Measurements from ENCODE around the gene ERBB4.

- TF ChIP-seq, protein P1, sequence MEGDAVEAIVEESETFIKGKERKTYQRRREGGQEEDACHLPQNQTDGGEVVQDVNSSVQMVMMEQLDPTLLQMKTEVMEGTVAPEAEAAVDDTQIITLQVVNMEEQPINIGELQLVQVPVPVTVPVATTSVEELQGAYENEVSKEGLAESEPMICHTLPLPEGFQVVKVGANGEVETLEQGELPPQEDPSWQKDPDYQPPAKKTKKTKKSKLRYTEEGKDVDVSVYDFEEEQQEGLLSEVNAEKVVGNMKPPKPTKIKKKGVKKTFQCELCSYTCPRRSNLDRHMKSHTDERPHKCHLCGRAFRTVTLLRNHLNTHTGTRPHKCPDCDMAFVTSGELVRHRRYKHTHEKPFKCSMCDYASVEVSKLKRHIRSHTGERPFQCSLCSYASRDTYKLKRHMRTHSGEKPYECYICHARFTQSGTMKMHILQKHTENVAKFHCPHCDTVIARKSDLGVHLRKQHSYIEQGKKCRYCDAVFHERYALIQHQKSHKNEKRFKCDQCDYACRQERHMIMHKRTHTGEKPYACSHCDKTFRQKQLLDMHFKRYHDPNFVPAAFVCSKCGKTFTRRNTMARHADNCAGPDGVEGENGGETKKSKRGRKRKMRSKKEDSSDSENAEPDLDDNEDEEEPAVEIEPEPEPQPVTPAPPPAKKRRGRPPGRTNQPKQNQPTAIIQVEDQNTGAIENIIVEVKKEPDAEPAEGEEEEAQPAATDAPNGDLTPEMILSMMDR (IDR thresholded peaks at IDR 0.05), result no peak
- TF ChIP-seq POLR2A (IDR thresholded peaks at IDR 0.05), result no peak
These were observed 1099.6 kb downstream of the ERBB4 start for GRCh38 chr2:211439011-211439410.

Data from lower leg skin (tissue), 3 donors.